ENCODE measurements around the gene KANSL1. TPM values are rescaled to one million over a fixed set of nuclear protein-coding genes. Genes with fewer than 3 reads are reported as not detected.

KANSL1 gene
- total and polyA plus RNA-seq, 5 donors from 2014 or later = 9.1 to 295 (median 11.3) TPM

DNA sequence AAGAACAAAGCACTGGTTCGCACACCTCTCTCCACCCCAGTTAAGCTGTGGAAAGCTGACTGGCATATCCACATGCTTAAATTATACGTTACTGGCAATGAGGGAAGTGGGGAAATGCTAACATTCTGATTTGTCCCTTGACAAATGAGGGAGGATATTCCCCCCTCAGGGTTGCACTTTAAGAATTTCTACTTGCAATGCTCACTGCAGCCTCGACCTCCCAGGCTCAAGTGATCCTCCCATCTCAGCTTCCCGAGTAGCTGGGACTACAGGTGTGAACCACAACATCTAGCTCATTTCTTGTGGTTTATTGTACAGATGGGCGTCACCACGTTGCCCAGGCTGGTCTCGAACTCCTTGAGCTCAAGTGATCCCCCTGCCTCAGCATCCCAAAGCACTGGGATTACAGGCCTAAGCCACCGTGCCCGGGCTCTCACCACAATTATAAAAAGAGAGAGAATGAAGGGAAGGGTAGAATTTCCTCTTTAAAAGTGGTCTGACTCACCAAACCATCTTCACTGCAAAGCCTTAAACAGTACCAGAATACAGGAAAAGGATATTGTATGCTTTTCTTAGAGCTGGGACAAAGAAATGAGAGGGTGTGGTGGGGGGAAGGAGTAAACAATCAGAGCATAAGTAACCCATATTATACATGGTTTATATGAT, 38.9 kb downstream of the KANSL1 start:
- Mint-ChIP-seq H3K27ac (peak overlapping the region; percentile 59 to 78 (median 70)), H3K4me3 (peak overlapping the region; percentile 26 to 73 (median 62)), H3K4me1 (peaks cover 62 to 94% (median 84%) of the 10 kb centered on the region in 4 donors), H3K27me3 (no peaks in the 10 kb centered on the region), H3K9me3 (no peaks in the 10 kb centered on the region), H3K36me3 (peaks cover 4% of the 10 kb centered on the region)
- DNase-seq (peak in 1 of 3 donors; percentile 50), ATAC-seq (ENCODE audit: low read depth in 2 of 2) (peak; percentile 45 to 50)
- H3K9me3 ChIP-seq (ENCODE audit: control insufficient read depth in 2 of 2, low read length in 2 of 2) = no peaks in the 10 kb centered on the region
- peaks cover 4% of the 10 kb centered on the region for H3K36me3 ChIP-seq (ENCODE audit: control insufficient read depth, insufficient read depth, low read length)
- H3K4me1 ChIP-seq (ENCODE audit: control insufficient read depth, insufficient read depth, low read length, poor library complexity, severe bottlenecking) = peaks cover 91% of the 10 kb centered on the region
- no peak overlapping the region for H3K27ac ChIP-seq (ENCODE audit: insufficient read depth, low read length, poor library complexity, severe bottlenecking)
- H3K27me3 ChIP-seq (ENCODE audit: control insufficient read depth, insufficient read depth, low read length) = no peaks in the 10 kb centered on the region
- H3K4me3 ChIP-seq (ENCODE audit: low read depth, low read length) = peak overlapping the region; percentile 63

DNA sequence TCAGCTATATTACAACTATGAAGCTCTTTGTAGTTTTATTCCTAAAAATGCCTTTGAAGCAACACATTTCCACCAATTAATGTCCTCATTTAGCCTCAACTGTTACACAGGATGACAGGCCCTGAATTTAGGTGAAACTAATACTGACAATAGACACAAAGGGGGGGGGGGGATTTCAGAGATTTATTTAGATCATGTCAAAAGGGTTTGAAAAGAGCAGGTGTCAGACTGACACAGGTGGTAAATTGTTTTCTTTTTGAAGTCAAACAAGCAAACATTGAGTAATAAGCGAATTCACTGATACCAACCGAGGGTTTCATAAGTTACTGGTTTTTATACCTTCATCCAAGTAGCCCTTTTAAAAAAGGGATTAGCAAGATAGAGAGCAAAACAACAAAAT, 40.8 kb downstream of the KANSL1 start:
- H3K36me3 ChIP-seq (ENCODE audit: control insufficient read depth, insufficient read depth, low read length) = peaks cover 4% of the 10 kb centered on the region
- Mint-ChIP-seq H3K4me3 (peak overlapping the region in 2 of 4 donors; percentile 31 to 61), H3K27ac (peak overlapping the region in 2 of 3 donors; percentile 11 to 63), H3K9me3 (no peaks in the 10 kb centered on the region), H3K4me1 (peaks cover 60 to 97% (median 87%) of the 10 kb centered on the region in 4 donors), H3K36me3 (peaks cover 4% of the 10 kb centered on the region), H3K27me3 (no peaks in the 10 kb centered on the region)
- peak overlapping the region; percentile 26 for H3K27ac ChIP-seq (ENCODE audit: insufficient read depth, low read length, poor library complexity, severe bottlenecking)
- no peak for ATAC-seq (ENCODE audit: low read depth in 2 of 2)
- DNase-seq = no peak
- H3K27me3 ChIP-seq (ENCODE audit: control insufficient read depth, insufficient read depth, low read length) = no peaks in the 10 kb centered on the region
- no peaks in the 10 kb centered on the region for H3K9me3 ChIP-seq (ENCODE audit: control insufficient read depth in 2 of 2, low read length in 2 of 2)
- peaks cover 92% of the 10 kb centered on the region for H3K4me1 ChIP-seq (ENCODE audit: control insufficient read depth, insufficient read depth, low read length, poor library complexity, severe bottlenecking)
- H3K4me3 ChIP-seq (ENCODE audit: low read depth, low read length) = peak overlapping the region; percentile 45

DNA sequence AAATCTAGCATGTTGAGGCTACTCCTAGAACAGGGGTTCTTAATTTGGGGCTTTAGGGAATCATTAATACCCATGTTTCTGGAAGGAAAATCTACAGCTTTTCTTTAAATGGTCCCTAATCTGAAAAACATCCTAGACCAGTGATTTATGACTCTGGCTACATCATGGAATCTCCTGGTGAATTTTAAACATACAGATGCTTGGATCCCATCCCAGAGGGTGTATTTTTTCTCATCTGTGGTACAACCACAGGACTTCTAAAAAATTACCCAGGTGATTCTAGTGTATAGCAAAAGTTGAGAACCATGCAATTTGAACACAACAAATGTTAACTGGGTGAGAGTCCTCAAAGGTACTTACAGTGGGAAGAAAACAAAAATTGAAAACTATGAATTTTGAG, 41.5 kb downstream of the KANSL1 start:
- no peak for DNase-seq
- H3K9me3 ChIP-seq (ENCODE audit: control insufficient read depth in 2 of 2, low read length in 2 of 2) = no peaks in the 10 kb centered on the region
- Mint-ChIP-seq H3K27ac (peak overlapping the region in 2 of 3 donors; percentile 15 to 63), H3K4me3 (peak overlapping the region in 3 of 4 donors; percentile 31 to 74 (median 61)), H3K36me3 (peaks cover 4% of the 10 kb centered on the region), H3K4me1 (peaks cover 55 to 97% (median 85%) of the 10 kb centered on the region in 4 donors), H3K9me3 (no peaks in the 10 kb centered on the region), H3K27me3 (no peaks in the 10 kb centered on the region)
- peaks cover 92% of the 10 kb centered on the region for H3K4me1 ChIP-seq (ENCODE audit: control insufficient read depth, insufficient read depth, low read length, poor library complexity, severe bottlenecking)
- peak overlapping the region; percentile 56 for H3K4me3 ChIP-seq (ENCODE audit: low read depth, low read length)
- no peak for ATAC-seq (ENCODE audit: low read depth in 2 of 2)
- peaks cover 4% of the 10 kb centered on the region for H3K36me3 ChIP-seq (ENCODE audit: control insufficient read depth, insufficient read depth, low read length)
- peak overlapping the region; percentile 26 for H3K27ac ChIP-seq (ENCODE audit: insufficient read depth, low read length, poor library complexity, severe bottlenecking)
- H3K27me3 ChIP-seq (ENCODE audit: control insufficient read depth, insufficient read depth, low read length) = no peaks in the 10 kb centered on the region

DNA sequence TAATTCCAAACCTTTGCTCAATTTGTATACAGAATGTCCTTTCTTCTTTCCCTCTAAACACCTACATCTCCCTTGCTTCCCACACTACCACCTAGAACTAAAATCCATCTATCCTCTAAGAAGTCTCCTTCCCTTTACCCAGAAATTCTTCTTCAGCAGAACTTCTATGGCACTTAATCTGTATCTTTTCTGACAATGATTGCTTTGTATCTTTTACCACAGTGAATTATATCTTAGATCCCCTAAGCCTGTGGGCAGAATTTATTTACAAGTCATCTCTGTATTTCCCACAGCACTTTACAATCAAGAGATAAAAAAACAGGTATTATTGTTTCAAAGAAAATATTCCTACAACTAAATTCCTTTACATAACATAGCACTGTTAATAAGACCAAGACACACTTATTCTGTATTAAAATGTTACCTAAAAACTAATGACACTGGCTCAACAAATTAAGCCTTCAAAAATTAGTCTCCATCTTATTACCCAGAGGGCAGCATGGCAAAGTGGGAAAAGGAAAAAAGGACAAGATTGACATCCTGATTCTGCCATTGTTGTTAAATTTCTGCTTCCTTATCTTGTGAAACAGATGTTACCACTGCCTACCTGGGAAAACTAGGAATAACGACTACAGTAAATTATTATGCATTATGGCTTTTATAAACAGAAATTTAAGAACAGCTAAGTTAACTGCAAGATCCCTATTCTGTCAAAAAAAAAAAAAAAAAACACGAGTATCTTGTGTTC, 42.8 kb downstream of the KANSL1 start:
- Histone ChIP-seq H3K27ac (ENCODE audit: insufficient read depth, low read length, poor library complexity, severe bottlenecking) (no peak overlapping the region), H3K4me1 (ENCODE audit: control insufficient read depth, insufficient read depth, low read length, poor library complexity, severe bottlenecking) (peaks cover 91% of the 10 kb centered on the region)

DNA sequence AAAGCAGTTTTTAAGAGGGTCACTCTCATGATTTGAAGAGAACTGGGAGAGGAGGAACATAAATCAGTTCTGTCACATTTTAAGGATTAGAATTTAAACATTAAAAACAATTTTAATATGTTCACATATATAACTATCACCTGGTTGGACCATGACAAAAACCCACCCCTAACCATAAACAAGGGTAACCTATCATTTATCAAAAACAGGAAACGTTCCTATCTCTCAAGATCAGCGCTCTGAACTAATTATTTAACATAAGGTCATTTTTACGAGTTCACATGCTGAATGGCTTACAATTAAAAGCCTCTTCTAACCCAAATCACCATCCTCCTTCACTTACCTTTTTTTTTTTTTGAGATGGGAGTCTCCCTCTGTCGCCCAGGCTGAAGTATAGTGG, 45.0 kb downstream of the KANSL1 start:
- no peaks in the 10 kb centered on the region for H3K27me3 ChIP-seq (ENCODE audit: control insufficient read depth, insufficient read depth, low read length)
- no peaks in the 10 kb centered on the region for H3K9me3 ChIP-seq (ENCODE audit: control insufficient read depth in 2 of 2, low read length in 2 of 2)
- Mint-ChIP-seq H3K4me1 (peaks cover 61 to 96% (median 83%) of the 10 kb centered on the region in 4 donors), H3K4me3 (peak overlapping the region; percentile 54 to 61 (median 57)), H3K27ac (peak overlapping the region; percentile 44 to 56 (median 55)), H3K9me3 (no peaks in the 10 kb centered on the region), H3K36me3 (peaks cover 4% of the 10 kb centered on the region), H3K27me3 (no peaks in the 10 kb centered on the region)
- peak overlapping the region; percentile 13 for H3K4me3 ChIP-seq (ENCODE audit: low read depth, low read length)
- H3K27ac ChIP-seq (ENCODE audit: insufficient read depth, low read length, poor library complexity, severe bottlenecking) = no peak overlapping the region
- no peak for DNase-seq
- peaks cover 4% of the 10 kb centered on the region for H3K36me3 ChIP-seq (ENCODE audit: control insufficient read depth, insufficient read depth, low read length)
- no peak for ATAC-seq (ENCODE audit: low read depth in 2 of 2)
- H3K4me1 ChIP-seq (ENCODE audit: control insufficient read depth, insufficient read depth, low read length, poor library complexity, severe bottlenecking) = peaks cover 86% of the 10 kb centered on the region

More for the DNA sequence above, 42.8 kb downstream of the KANSL1 start:
- ATAC-seq (ENCODE audit: low read depth in 2 of 2) (no peak), DNase-seq (no peak)
- peak overlapping the region; percentile 10 for H3K4me3 ChIP-seq (ENCODE audit: low read depth, low read length)
- H3K27ac Mint-ChIP-seq = peak overlapping the region in 2 of 3 donors; percentile 0 to 5
- no peaks in the 10 kb centered on the region for H3K9me3 Mint-ChIP-seq
- no peaks in the 10 kb centered on the region for H3K27me3 ChIP-seq (ENCODE audit: control insufficient read depth, insufficient read depth, low read length)
- peaks cover 4% of the 10 kb centered on the region for H3K36me3 ChIP-seq (ENCODE audit: control insufficient read depth, insufficient read depth, low read length)
- no peaks in the 10 kb centered on the region for H3K9me3 ChIP-seq (ENCODE audit: control insufficient read depth in 2 of 2, low read length in 2 of 2)
- H3K36me3 Mint-ChIP-seq = peaks cover 4% of the 10 kb centered on the region
- H3K27me3 Mint-ChIP-seq = no peaks in the 10 kb centered on the region
- H3K4me3 Mint-ChIP-seq = peak overlapping the region; percentile 0 to 59 (median 48)
- peaks cover 50 to 95% (median 81%) of the 10 kb centered on the region in 4 donors for H3K4me1 Mint-ChIP-seq

DNA sequence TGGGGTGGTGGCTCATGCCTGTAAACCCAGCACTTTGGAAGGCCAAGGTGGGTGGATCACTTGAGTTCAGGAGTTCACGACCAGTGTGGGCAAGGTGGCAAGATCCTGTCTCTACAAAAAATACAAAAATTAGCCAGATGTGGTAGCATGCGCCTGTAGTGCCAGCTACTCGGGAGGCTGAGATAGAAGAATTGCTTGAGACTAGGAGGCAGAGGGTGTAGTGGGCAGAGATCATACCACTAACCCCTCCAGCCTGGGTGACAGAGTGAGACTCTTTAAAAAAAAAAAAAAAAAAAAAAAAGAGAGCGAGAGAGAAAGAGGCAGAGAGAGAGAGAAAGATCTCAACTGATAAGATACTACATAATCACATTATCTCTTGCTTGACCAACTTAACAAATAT, 45.9 kb downstream of the KANSL1 start:
- Histone ChIP-seq H3K27me3 (ENCODE audit: control insufficient read depth, insufficient read depth, low read length) (no peaks in the 10 kb centered on the region), H3K4me3 (ENCODE audit: low read depth, low read length) (peak overlapping the region; percentile 13), H3K4me1 (ENCODE audit: control insufficient read depth, insufficient read depth, low read length, poor library complexity, severe bottlenecking) (peaks cover 84% of the 10 kb centered on the region), H3K36me3 (ENCODE audit: control insufficient read depth, insufficient read depth, low read length) (peaks cover 4% of the 10 kb centered on the region), H3K27ac (ENCODE audit: insufficient read depth, low read length, poor library complexity, severe bottlenecking) (peak overlapping the region; percentile 18), H3K9me3 (ENCODE audit: control insufficient read depth in 2 of 2, low read length in 2 of 2) (no peaks in the 10 kb centered on the region)
- H3K36me3 Mint-ChIP-seq = peaks cover 4% of the 10 kb centered on the region
- ATAC-seq (ENCODE audit: low read depth in 2 of 2) (no peak), DNase-seq (no peak)
- H3K9me3 Mint-ChIP-seq = no peaks in the 10 kb centered on the region
- peak overlapping the region in 3 of 4 donors; percentile 26 to 61 (median 53) for H3K4me3 Mint-ChIP-seq
- H3K27ac Mint-ChIP-seq = peak overlapping the region; percentile 5 to 56 (median 44)
- H3K27me3 Mint-ChIP-seq = no peaks in the 10 kb centered on the region
- peaks cover 60 to 95% (median 82%) of the 10 kb centered on the region in 4 donors for H3K4me1 Mint-ChIP-seq

DNA sequence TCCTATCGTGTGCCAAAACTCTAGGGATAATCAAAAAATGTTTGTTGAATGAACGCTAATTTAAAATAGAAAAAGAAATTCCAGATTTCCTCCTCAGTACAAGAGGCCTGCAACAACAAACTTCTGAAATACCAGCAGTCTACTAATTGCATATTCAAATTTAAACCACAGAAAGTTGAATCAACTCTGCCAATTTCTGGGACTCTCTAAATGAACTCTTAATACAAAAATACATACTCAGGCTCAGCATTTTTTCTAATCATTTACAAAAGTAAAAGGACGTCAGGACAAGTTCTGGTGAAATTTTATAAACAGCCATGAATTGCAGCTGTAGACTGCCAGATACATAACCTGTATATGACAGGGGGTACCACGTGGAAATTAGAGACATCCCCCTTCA, 49.0 kb downstream of the KANSL1 start:
- Histone ChIP-seq H3K36me3 (ENCODE audit: control insufficient read depth, insufficient read depth, low read length) (no peaks in the 10 kb centered on the region), H3K4me1 (ENCODE audit: control insufficient read depth, insufficient read depth, low read length, poor library complexity, severe bottlenecking) (peaks cover 89% of the 10 kb centered on the region), H3K27me3 (ENCODE audit: control insufficient read depth, insufficient read depth, low read length) (no peaks in the 10 kb centered on the region), H3K4me3 (ENCODE audit: low read depth, low read length) (peak overlapping the region; percentile 17), H3K27ac (ENCODE audit: insufficient read depth, low read length, poor library complexity, severe bottlenecking) (no peak overlapping the region), H3K9me3 (ENCODE audit: control insufficient read depth in 2 of 2, low read length in 2 of 2) (no peaks in the 10 kb centered on the region)
- peak overlapping the region; percentile 5 to 51 (median 31) for H3K4me3 Mint-ChIP-seq
- H3K27me3 Mint-ChIP-seq = no peaks in the 10 kb centered on the region
- peaks cover 45 to 95% (median 84%) of the 10 kb centered on the region in 4 donors for H3K4me1 Mint-ChIP-seq
- no peak for DNase-seq
- no peaks in the 10 kb centered on the region for H3K36me3 Mint-ChIP-seq
- H3K27ac Mint-ChIP-seq = peak overlapping the region in 2 of 3 donors; percentile 39 to 46
- no peak for ATAC-seq (ENCODE audit: low read depth in 2 of 2)
- no peaks in the 10 kb centered on the region for H3K9me3 Mint-ChIP-seq

Measured in CD4-positive, CD25-positive, alpha-beta regulatory T cell (primary cell).